DND-41 (cell line): ENCODE data around the gene POLR3A.

Source experiments
- ATAC-seq: fragments of 200-7000 bp; cut with Tn5 transposase; 3 replicates; pipeline ENCODE4 v1.9.1; 2021; ENCODE audit warnings: low read depth; ENCODE audit not compliant: insufficient read depth
- DNase-seq: peaks from one replicate; pipeline ENCODE4 v3.0.0-alpha.2; 2020
- H2AFZ ChIP-seq: 2 replicates; pipeline ENCODE4 v1.6.0; 2012; ENCODE audit warnings: low read depth, low read length
- H3K27ac ChIP-seq: 2 replicates; pipeline ENCODE4 v1.5.1; 2012; ENCODE audit warnings: low read length, inconsistent platforms
- H3K27me3 ChIP-seq: fragments of 200-600 bp; sonication (generic); 2 replicates; pipeline ENCODE4 v1.6.0; 2012; ENCODE audit warnings: low read length, mild to moderate bottlenecking, inconsistent platforms; ENCODE audit not compliant: insufficient read depth, poor library complexity
- H3K36me3 ChIP-seq: 2 replicates; pipeline ENCODE4 v1.5.1; 2012; ENCODE audit warnings: low read length, inconsistent platforms; ENCODE audit not compliant: insufficient read depth
- H3K4me1 ChIP-seq: 2 replicates; pipeline ENCODE4 v1.5.1; 2012; ENCODE audit warnings: mild to moderate bottlenecking, low read length; ENCODE audit not compliant: insufficient read depth
- H3K4me2 ChIP-seq: 2 replicates; pipeline ENCODE4 v1.6.0; 2012; ENCODE audit warnings: mild to moderate bottlenecking, moderate library complexity, low read length, inconsistent platforms; ENCODE audit not compliant: insufficient read depth
- H3K4me3 ChIP-seq, 2 experiments: fragments of 200-600 bp in 1 of 2; shearing (Covaris generic) in 1 of 2; 2 replicates each; pipeline ENCODE4 v1.5.1; 2012 to 2016; ENCODE audit warnings: inconsistent platforms in 2 of 2, low read length in 2 of 2, mild to moderate bottlenecking in 2 of 2, low read depth in 1 of 2, moderate library complexity in 1 of 2
- H3K79me2 ChIP-seq: 2 replicates; pipeline ENCODE4 v1.6.0; 2012; ENCODE audit warnings: low read length, inconsistent platforms; ENCODE audit not compliant: insufficient read depth
- H3K9ac ChIP-seq: 2 replicates; pipeline ENCODE4 v1.6.0; 2012; ENCODE audit warnings: low read depth, mild to moderate bottlenecking, inconsistent platforms, low read length, moderate library complexity
- H3K9me3 ChIP-seq: 2 replicates; pipeline ENCODE4 v1.5.1; 2012; ENCODE audit warnings: low read length, moderate library complexity, mild to moderate bottlenecking, inconsistent platforms; ENCODE audit not compliant: insufficient read depth, severe bottlenecking
- H4K20me1 ChIP-seq: 2 replicates; pipeline ENCODE4 v1.6.0; 2012; ENCODE audit warnings: low read length; ENCODE audit not compliant: insufficient read depth
- EZH2 ChIP-seq: IDR thresholded peaks from 3 replicates; pipeline ENCODE4 v1.6.1; 2012; ENCODE audit warnings: borderline replicate concordance, low read depth, mild to moderate bottlenecking, moderate library complexity, low read length, inconsistent platforms; ENCODE audit not compliant: severe bottlenecking
- TF ChIP-seq, protein P1 (sequence below): IDR thresholded peaks from 2 replicates; pipeline ENCODE4 v1.5.1; 2012; ENCODE audit warnings: borderline replicate concordance, low read length, moderate library complexity, mild to moderate bottlenecking; ENCODE audit not compliant: poor library complexity, severe bottlenecking; ENCODE audit errors: extremely low read depth

The POLR3A gene

GRCh38 chr10:78011065-78011464 lies 18.2 kb downstream of the POLR3A start:
- no peak for ATAC-seq
- H2AFZ ChIP-seq: no peak overlapping the region
- no peak overlapping the region for H3K4me2 ChIP-seq
- H3K9ac ChIP-seq: no peak overlapping the region
- no peak overlapping the region for H3K27ac ChIP-seq
- no peaks in the 10 kb centered on the region for H3K9me3 ChIP-seq
- no peaks in the 10 kb centered on the region for H3K79me2 ChIP-seq
- no peaks in the 10 kb centered on the region for H4K20me1 ChIP-seq
- peaks cover 86% of the 10 kb centered on the region for H3K36me3 ChIP-seq
- DNase-seq: no peak
- no peak overlapping the region for H3K4me3 ChIP-seq
- TF ChIP-seq EZH2: no peak
- TF ChIP-seq, protein P1, sequence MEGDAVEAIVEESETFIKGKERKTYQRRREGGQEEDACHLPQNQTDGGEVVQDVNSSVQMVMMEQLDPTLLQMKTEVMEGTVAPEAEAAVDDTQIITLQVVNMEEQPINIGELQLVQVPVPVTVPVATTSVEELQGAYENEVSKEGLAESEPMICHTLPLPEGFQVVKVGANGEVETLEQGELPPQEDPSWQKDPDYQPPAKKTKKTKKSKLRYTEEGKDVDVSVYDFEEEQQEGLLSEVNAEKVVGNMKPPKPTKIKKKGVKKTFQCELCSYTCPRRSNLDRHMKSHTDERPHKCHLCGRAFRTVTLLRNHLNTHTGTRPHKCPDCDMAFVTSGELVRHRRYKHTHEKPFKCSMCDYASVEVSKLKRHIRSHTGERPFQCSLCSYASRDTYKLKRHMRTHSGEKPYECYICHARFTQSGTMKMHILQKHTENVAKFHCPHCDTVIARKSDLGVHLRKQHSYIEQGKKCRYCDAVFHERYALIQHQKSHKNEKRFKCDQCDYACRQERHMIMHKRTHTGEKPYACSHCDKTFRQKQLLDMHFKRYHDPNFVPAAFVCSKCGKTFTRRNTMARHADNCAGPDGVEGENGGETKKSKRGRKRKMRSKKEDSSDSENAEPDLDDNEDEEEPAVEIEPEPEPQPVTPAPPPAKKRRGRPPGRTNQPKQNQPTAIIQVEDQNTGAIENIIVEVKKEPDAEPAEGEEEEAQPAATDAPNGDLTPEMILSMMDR: no peak
- no peaks in the 10 kb centered on the region for H3K4me1 ChIP-seq
- H3K27me3 ChIP-seq: no peaks in the 10 kb centered on the region

GRCh38 chr10:78010278-78010677 lies 19.0 kb downstream of the POLR3A start:
- Histone ChIP-seq H3K27ac (no peak overlapping the region), H3K79me2 (no peaks in the 10 kb centered on the region), H3K9ac (no peak overlapping the region), H4K20me1 (no peaks in the 10 kb centered on the region), H3K36me3 (peaks cover 86% of the 10 kb centered on the region), H3K4me3 (no peak overlapping the region), H3K4me2 (no peak overlapping the region), H2AFZ (no peak overlapping the region), H3K4me1 (no peaks in the 10 kb centered on the region), H3K9me3 (no peaks in the 10 kb centered on the region), H3K27me3 (no peaks in the 10 kb centered on the region)
- ATAC-seq (no peak), DNase-seq (no peak)
- TF ChIP-seq EZH2: no peak
- TF ChIP-seq, protein P1: no peak

DNA sequence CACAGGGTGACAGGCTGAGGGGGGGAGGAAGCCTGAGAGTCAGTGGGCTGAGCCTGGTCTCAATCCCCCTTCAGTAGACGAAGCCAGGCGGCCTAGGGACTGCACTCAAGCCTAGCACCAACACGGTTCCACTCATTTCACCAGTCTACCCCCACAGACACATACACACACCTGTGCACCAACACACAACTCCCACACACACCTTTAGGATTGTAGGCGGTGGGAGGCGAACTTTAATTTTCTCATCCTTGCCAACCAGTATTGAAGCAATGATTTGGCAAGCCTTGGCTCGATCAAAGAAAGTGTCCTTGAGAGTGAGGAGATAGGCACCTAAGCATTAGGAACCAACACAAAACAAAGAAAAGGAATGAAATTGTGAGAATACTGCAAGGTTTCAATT lies 19.7 kb downstream of the POLR3A start:
- peaks cover 86% of the 10 kb centered on the region for H3K36me3 ChIP-seq
- no peak overlapping the region for H3K4me2 ChIP-seq

DNA sequence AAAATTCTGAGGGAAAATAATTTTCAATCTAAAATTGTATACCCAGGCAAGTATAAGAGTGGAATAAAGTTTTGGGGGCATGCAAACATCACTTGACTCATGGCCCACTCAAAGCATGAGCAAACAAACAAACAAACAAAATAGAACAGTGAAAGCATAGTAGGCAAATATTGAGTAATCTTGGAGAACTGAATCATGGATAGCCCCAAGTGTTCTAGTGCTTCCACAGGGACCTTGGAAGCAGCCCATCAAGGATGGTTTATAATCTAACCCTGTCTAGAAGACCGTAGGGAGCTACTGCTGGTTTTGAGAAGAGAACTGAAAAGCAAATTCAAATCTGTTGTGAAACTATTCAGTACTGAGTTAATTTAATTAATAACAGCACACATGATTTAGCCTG lies 22.1 kb downstream of the POLR3A start:
- Histone ChIP-seq H3K27me3 (no peaks in the 10 kb centered on the region), H3K79me2 (no peaks in the 10 kb centered on the region), H3K9ac (no peak overlapping the region), H3K36me3 (peaks cover 87% of the 10 kb centered on the region), H3K4me1 (no peaks in the 10 kb centered on the region), H3K9me3 (no peaks in the 10 kb centered on the region), H3K4me3 (no peak overlapping the region), H4K20me1 (no peaks in the 10 kb centered on the region), H2AFZ (no peak overlapping the region), H3K4me2 (no peak overlapping the region), H3K27ac (no peak overlapping the region)
- DNase-seq (no peak), ATAC-seq (no peak)
- TF ChIP-seq EZH2: no peak
- TF ChIP-seq, protein P1: no peak

More for the DNA sequence above, 19.7 kb downstream of the POLR3A start:
- Histone ChIP-seq H3K4me1 (no peaks in the 10 kb centered on the region), H3K79me2 (no peaks in the 10 kb centered on the region), H3K27ac (no peak overlapping the region), H3K9ac (no peak overlapping the region), H3K27me3 (no peaks in the 10 kb centered on the region), H3K9me3 (no peaks in the 10 kb centered on the region), H3K4me3 (no peak overlapping the region), H2AFZ (no peak overlapping the region), H4K20me1 (no peaks in the 10 kb centered on the region)
- TF ChIP-seq EZH2: no peak
- TF ChIP-seq, protein P1: no peak
- DNase-seq: no peak
- ATAC-seq: no peak
